HG03460 (cell line): Measurements from ENCODE around the gene GATA3.
"Not testable (repeated sequence)": the region's sequence is repeated elsewhere in the genome, so short reads cannot be mapped to it uniquely, and the experiment has no call there.

ENCODE experiments used
- ATAC-seq: cut with Tn5 transposase; IDR thresholded peaks from one replicate; pipeline ENCODE4 v1.9.1; 2021; ENCODE audit not compliant: unreplicated experiment

The GATA3 gene

DNA sequence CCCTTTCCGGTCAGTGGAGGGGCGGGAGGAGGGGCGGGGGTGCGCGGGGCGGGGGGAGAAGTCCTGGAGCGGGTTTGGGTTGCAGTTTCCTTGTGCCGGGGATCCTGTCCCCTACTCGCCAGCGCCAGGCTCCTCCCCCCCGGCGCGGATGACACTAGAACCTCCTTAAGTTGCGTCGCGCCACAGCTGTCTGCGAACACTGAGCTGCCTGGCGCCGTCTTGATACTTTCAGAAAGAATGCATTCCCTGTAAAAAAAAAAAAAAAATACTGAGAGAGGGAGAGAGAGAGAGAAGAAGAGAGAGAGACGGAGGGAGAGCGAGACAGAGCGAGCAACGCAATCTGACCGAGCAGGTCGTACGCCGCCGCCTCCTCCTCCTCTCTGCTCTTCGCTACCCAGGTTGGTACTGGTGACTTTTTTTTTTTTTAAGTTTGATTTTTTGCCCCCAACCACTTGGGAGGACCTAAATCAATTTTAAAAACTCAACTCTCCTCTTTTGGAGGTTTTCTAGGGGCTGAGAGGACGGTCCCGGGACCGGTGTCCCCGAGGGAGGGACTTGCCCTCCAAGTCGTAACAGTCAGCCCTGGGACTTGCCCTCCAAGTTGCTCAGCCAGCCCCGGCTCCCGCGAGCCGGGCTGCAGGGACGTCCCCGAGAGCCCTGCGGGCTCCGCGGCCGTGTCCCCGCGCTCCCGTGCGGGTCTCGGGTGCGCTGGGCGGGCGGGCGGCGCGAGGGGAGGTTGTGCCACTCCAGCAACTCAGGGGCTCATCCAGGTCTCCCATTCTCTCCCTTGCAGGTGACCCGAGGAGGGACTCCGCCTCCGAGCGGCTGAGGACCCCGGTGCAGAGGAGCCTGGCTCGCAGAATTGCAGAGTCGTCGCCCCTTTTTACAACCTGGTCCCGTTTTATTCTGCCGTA lies at the start of gene GATA3:
TSS of gene GATA3 (plus strand) at position 195 of the 914 bp plus-strand sequence. CDS start 968 bp downstream, outside the sequence.
- peak; percentile 36 for ATAC-seq

DNA sequence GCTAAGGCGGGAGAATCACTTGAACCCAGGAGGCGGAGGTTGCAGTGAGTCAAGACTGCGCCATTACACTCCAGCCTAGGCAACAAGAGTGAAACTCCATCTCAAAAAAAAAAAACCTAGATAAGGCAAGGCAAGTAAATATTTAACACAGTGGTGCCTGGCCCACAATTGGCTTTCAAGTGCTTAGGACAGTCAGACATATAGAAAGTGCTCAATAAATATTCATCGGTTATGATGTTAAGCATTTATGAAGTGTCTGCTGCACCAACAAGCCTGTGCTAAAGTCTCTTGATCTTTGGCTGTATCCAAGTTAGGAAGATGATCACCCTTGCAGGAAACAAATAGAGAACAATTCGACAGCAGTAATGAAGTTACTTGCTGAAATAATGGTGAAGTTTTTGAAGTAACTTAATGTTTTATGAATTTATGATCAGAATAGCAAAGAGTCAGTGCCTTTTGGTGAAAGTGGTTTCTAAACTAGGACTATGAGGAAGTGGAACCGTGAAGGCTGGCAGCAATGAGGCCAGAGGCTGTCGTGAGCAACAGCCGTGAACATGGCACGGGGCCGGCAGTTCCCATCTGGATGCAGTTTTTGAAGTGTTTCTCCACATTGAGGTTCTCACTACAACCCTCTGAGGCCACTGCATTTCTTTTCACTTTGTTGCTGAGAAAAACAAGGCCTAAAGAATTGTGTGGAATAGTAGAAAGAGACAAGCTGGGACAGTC lies 48.1 kb upstream of the GATA3 start:
- ATAC-seq = peak; percentile 84

DNA sequence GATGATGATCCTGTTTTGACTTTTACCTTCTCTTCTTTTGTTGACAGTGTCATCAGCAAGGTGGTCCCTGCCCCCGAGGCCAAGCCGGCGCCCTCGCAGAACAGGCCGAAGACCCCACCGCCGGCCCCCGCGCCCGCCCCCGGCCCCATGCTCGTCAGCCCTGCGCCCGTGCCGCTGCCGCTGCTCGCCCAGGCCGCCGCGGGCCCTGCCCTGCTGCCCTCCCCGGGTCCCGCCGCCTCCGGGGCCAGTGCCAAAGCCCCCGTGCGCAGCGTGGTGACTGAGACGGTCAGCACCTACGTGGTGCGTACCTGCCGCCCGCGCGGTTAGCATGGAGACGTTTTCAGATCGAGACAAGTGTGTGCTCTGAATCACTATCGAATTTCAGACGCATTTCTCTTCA lies 45.5 kb upstream of the GATA3 start:
- no peak for ATAC-seq

DNA sequence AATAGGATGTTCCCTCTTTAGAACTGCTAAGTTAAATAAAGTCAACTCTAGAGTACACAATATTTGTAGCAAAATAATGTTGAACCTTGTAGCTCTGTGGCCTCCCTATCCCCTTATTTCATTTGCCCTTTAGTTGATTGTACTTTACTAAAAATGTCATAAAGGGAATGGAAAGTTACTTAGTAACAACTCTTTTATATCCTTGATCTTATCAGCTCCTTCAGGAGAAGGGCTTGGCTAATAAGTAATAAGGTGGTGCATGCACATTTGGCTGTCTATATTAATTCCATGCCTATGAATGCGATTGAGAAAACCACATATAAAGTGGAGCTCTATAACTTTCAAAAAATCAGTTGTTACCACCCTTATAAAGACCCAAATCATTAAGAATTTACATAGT lies 41.5 kb upstream of the GATA3 start:
- ATAC-seq = no peak

DNA sequence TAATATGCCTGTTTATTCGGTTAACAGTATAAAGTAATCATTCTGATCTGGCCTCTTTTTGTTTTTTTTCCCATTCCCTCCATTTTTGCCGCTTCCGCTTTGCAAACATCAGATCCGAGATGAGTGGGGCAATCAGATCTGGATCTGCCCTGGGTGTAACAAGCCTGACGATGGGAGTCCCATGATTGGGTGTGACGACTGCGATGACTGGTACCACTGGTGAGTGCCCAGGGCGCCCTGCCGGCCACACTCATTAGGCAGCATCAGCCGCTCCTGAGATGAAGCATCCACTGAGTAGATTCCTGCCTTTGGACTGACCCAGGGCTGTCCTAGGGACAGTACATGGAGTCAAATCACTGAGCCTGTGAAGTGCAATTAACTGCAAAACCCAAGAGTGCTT lies 40.9 kb upstream of the GATA3 start:
- no peak for ATAC-seq

DNA sequence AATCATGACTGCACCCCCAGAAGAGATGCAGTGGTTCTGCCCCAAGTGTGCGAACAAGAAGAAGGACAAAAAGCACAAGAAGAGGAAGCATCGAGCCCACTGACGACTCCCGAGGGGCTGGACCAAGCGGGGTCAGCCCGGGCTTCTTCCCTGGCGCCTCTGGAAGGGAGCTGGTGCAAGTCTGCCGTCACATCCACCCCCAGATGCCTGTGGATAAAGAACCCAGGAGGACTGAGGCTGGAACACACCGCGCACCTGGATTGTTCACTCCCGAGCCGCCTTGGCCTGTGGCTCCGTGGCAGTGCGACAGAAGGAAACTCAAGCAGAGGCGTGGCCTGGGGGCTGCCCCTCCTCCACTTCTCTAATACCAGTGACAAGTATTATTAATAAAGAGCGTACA lies 39.8 kb upstream of the GATA3 start:
- ATAC-seq = no peak

DNA sequence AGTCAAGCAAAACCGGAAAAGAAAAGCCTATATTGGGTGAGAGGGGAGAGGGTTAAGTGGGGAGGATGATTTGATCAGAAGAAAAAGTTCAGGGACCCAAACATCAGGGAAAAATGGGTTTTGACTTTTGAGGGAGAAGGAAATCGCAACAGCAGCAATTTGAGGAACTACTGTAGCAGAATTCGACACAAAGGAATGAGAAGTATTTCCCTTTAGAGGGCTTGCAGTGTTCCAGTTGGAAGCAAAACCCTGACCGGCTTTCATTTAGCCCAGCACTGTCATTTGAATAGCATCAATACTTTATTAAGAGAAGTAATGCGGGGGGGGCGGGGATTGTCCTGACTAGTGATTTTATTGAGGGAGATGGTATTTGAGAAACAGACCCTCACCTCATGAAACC lies 37.2 kb upstream of the GATA3 start:
- no peak for ATAC-seq

DNA sequence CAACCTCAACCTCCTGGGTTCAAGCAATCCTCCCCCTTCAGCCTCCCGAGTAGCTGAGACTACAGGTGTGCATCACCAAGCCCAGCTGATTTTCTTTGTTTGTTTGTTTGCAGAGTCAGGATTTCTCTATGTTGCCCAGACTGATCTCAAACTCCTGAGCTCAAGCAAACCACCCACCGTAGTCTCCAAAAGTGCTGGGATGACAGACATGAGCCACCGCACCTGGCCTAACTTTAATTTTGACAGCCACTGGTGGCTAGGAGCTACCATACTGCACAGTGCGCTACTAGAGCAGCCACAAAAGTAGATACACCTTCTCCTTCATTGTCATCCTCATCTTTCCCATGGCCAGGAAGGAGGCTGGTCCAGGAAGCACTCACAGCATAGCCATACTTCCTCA lies 31.2 kb upstream of the GATA3 start:
- no peak for ATAC-seq

DNA sequence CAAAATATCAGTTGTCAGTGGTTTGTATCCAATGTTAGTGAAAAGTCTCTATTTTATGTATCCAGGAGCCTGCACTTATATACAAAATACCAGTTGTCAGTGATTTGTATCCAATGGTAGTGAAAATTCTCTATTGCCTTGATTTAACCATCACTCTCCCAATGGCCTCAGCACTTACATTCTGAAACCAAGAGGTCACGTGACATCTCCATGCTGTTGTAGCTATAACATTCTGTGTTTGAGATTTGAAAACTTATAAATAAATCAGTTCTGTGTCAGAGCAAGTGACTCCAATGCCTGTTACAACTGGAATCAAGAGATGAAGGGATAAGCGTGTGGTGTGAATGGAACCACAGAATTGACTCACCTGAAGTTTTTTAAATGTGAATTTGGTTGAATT lies 30.6 kb upstream of the GATA3 start:
- ATAC-seq = no peak

DNA sequence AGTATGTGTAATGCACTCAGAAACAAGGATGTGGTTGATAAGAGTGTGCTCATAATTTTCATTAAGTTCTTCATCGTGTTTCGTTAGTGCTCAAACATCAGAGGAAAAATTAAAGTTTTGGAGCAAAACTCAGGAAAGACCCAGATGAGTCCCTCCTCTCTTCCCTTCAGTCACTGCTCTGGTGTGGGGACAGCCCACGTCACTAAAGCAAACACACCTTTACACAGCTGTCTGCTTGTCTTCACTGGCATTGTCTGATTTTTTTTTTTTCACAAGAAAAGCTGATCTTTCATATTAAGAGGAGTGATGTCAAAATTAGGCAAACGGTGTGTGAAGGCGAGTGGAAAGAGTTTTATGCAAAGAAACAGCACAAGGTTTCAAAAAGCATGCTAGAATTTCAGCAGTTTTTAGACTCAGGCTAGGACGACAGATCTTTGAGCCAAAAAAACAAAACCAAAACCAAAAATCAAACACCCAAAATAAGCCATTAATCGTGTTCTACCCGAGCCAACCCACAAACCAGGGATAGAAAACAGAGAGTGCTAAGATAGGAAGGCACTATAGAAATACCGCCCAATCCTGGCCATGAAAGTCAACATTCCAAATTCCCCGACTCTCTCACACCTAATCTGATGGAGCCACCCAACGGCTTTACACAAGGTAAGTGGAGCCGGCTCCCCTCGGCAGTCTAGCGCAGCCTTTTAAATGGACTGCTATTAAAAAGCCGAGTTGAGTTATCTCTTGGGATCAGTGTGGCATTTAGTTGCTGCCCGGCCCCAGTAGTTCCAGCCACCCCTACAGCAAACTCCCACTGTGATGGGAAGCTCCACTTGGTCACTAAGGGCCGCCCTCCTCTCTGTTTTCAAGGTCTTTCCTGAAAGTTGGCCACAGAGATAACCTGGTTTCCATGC lies 27.9 kb upstream of the GATA3 start:
- ATAC-seq = no peak

DNA sequence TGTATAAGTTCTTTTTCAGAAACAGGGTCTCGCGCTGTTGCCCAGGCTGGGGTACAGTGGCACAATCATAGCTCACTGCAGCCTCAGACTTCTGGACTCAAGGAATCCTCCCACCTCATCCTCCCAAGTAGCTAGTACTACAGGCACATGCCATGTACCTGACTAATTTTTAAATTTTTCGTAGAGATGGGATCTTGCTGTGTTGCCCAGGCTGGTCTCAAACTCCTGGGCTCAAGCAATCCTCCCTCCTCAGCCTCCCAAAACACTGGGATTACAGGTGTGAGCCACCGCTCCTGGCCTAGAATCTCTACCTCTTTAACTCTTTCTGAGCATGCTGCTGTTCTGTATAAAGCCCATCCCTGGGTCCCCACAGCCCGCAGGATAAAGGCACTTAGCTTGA lies 23.3 kb upstream of the GATA3 start:
- not testable (repeated sequence) for ATAC-seq

DNA sequence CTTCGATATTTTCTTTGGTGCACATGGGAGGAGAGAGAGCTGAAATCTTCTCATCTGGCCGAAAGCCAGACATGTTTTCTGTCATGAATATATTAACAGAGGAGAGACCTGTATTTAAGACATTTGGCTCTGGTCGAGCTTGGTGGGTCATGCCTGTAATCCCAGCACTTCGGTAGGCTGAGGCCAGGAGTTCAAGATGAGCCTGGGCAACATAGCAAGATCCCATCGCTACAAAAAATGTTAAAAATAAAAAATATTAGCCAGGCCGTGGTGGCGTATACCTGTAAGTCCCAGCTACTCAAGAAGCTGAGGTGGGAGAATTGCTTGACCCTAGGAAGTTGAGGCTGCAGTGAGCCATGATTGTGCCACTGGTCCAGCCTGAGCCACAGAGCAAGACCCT lies 21.9 kb upstream of the GATA3 start:
- no peak for ATAC-seq

DNA sequence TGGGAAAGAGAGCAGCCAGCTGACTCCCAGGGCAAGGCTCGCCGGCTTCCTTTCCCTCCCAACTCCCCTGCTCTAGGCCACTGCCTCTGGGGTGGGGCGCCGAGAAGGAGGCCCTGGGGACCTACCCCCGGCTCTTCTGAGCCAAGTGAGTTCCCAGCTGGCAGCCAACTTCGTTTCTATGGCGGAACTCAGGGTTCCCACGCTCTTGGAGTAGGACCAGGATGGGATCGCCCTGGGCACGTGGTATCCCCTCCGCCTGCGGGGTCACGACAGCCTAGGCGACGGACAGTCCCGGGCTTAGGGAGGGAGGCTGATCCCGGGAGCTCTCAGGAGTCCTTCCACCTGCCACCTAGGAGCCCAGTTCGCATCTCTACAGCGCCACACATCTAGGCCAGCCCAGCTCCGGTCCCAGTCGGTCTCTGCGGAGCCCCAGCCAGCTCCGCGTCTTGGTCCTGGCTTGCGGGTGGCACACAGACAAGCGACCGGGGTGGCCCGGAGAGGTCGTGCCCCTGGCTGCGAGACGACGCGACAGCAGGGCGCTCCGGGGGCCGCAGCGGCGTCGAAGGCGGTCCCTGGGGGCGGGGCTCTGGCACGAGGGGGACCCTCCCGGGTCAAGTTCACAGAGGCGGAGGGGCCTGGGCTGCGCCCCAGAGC lies 20.5 kb upstream of the GATA3 start:
- ATAC-seq = no peak

DNA sequence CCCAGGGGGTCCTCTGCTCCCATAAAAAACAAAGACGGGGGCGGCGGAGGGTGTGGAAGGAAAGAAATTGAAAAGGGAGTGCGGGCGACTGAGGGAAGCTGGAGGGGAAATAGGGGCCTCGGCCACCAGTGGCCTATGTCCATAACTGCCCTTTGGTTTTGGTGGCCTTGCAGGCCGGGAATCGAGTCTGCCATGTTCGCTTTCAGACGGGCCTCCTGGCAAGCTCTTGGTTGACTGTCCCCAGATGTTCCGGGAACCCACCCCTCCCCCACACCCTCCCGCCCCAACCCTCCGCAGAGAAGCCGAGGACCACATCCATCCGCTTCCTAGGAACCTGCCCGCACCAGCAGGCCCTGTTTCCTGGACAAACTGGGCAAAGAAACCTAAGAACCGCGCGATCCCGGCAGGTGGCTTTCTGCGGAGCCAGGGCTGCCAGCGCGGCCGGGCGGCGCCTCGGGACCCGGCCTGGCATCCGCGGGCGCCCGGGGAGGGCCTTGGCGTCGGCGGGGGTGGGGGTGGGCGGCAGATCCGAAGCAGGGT lies 20.0 kb upstream of the GATA3 start:
- no peak for ATAC-seq

DNA sequence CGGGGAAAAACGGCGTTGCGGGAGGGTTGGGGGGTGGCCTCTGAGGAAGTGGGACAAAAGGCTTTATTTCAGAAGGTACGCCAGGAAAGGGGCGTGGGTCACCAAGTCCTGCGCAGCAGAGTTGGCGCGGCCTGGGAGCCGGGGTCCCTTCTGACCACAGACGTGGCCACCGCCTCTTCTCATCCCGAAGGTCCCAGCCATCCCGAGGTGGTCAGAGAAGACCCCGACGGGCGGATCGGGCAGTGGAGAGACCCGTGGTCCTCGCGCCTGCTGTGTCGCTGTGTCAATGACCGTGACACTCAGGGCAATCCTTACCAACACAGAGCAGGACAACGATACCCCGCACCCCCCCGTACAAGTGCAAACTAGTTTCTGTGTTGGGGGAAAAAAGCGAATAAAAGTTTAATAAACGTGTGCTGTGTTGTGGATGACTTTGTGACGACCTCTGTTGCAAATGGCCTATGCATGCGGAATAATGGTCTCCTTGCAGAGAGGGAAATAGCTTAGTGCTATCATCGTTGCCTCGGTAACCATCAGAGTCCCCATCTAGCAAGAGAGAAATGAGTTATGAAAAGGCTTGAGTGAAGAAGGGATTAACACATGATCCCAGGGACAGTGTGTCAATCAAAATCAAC lies 19.4 kb upstream of the GATA3 start:
- no peak for ATAC-seq

DNA sequence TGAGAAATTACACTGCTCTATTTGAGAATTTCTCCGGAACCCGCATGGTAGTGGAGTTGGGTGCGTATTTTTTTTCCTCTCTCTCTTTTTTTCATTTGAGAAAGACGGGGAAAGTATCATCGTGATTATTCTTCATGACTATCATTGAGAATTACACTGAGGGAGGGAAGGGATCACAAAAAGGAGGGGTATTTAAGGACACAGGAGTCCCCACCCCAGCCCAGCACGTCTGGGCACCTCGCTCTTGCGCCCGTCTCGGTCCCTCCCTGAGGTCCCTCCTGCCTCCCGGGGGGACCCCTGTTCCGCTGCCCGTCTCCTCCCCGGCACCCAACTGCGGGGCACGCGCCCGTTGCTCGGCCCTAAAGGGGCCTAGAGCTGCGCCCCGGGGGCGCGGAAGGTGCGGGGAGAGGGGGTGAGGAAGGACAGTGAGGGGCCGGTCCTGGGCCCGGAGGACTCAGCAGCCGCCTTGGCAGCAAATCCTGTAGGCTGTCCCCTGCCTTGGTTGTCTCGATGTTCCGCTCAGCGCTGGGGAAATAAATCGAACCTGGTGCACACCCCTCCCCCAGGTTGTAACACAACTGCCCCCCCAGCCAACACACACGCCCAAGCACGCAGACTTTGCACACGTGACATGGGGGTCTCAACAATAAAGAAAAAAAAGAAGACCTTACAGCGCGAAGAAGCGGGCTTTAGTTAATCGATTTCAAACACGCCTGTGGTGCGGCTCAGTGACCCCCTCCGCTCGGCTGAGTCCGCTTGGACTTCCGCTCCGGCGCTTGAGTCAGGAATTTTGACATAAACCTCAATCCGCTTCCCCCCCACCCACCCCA lies 18.6 kb upstream of the GATA3 start:
- ATAC-seq = no peak

DNA sequence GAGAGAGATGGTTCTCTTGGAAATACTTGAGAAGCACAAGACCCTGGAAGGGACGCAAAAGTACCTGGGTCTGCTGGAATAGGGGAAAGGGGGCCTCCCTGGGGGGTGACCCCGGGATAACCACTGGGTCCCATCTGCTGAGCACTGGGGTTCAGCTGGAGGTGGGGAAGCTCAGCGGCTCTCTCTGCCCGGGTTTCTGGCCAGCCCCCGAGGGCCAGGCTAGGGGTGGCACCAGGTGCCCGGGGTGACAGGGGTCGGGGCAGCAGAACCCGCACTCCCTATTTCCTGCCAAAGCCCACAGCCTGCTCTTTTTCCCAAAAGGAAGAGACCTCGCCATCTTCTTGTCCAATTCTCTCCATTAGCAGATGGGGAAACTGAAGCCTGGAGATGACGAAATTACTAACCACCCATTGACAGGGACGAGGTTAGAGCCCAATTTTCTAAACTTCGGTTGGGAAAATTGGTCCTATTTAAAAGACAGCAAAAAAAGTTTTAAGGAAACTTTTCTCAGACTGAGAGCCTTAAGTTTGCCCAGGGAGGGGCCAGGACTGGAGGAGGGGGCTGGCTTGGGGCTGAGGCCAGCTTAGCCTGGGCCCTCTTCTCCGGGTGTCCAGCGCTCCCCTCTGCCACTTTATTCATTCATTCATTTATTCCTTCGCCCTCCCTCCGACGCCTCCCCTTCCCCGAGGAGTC lies 17.8 kb upstream of the GATA3 start:
- ATAC-seq = no peak

DNA sequence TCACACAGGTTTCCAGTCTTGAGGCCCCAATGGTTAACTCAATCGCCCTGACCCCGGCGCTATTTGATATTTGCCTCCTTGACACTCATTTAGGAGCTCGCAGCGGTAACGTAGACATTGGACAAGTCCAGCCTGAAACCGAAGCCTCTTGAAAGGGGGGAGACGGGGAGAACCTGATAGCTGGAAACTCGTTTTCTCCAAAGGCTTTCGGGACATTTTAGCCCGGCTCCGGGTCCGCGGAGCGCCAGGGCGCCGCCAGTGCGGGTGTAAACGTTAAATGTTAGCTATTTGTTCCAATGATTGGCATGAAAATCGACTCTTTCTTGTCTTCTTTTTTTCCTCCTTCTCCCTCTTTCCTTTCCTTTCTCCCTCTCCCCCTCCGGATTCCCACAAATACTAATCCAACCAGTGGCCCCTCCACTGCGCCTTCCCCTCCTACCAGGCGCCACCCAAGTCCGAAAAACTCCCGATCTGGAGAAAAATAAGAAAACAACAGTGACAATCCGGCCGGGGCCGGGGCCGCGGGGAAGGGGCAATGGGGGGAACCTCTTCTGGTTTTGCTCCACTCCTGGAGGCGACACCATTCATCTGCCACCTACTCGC lies 17.2 kb upstream of the GATA3 start:
- ATAC-seq = no peak
